ENCODE data around the gene CD200. TPM values are rescaled to one million over a fixed set of nuclear protein-coding genes. Genes with fewer than 3 reads are reported as not detected.

CD200 gene
- total and polyA plus RNA-seq, 12 donors = 1.3 to 20.7 (median 3.3) TPM; not detected in 1

- Histone ChIP-seq H3K9me3 (replicated peaks in 1 of 3) (no peaks in the 10 kb centered on the region), H3K4me1 (replicated peaks in 1 of 2) (no peaks in the 10 kb centered on the region), H3K4me3 (no peak overlapping the region), H3K27ac (no peak overlapping the region), H3K27me3 (no peaks in the 10 kb centered on the region), H3K36me3 (replicated peaks in 1 of 2) (no peaks in the 10 kb centered on the region)
- DNase-seq = no peak
- 77 to 87% (median 84%) methylated on average over 5 of the region's 5 CpGs for WGBS, 4 donors
- intact Hi-C loops (cut with DNase I) = no loop called here
- TF ChIP-seq CTCF (IDR thresholded peaks at IDR 0.05) (no peak), POLR2A (IDR thresholded peaks at IDR 0.05) (no peak)
These were observed 19.8 kb downstream of the CD200 start for GRCh38 chr3:112352720-112353119.

GRCh38 chr3:112353365-112353764 is 20.4 kb downstream of the CD200 start:
- Histone ChIP-seq H3K27ac (no peak overlapping the region), H3K27me3 (no peaks in the 10 kb centered on the region), H3K36me3 (replicated peaks in 1 of 2) (no peaks in the 10 kb centered on the region), H3K4me1 (replicated peaks in 1 of 2) (no peaks in the 10 kb centered on the region), H3K4me3 (no peak overlapping the region), H3K9me3 (replicated peaks in 1 of 3) (no peaks in the 10 kb centered on the region)
- TF ChIP-seq CTCF (IDR thresholded peaks at IDR 0.05) (no peak), POLR2A (IDR thresholded peaks at IDR 0.05) (no peak)
- intact Hi-C loops (cut with DNase I) = no loop called here
- 71 to 78% (median 72%) methylated on average over 3 of the region's 3 CpGs for WGBS, 4 donors
- DNase-seq = no peak

GRCh38 chr3:112354642-112355306 is 21.8 kb downstream of the CD200 start:
- Histone ChIP-seq H3K9me3 (replicated peaks in 1 of 3) (no peaks in the 10 kb centered on the region), H3K36me3 (replicated peaks in 1 of 2) (no peaks in the 10 kb centered on the region), H3K27ac (no peak overlapping the region), H3K4me3 (no peak overlapping the region), H3K4me1 (replicated peaks in 1 of 2) (no peaks in the 10 kb centered on the region), H3K27me3 (no peaks in the 10 kb centered on the region)
- intact Hi-C loops (cut with DNase I) = no loop called here
- TF ChIP-seq CTCF (IDR thresholded peaks at IDR 0.05) (no peak), POLR2A (IDR thresholded peaks at IDR 0.05) (no peak)
- DNase-seq = no peak
- 91 to 97% (median 92%) methylated on average over 2 of the region's 2 CpGs for WGBS, 4 donors

GRCh38 chr3:112355307-112355687 is 22.3 kb downstream of the CD200 start:
- H3K4me3 ChIP-seq = no peak overlapping the region
- H3K27me3 ChIP-seq = no peaks in the 10 kb centered on the region
- TF ChIP-seq POLR2A (IDR thresholded peaks at IDR 0.05) = no peak
- TF ChIP-seq CTCF (IDR thresholded peaks at IDR 0.05) = no peak
- WGBS, 4 donors = 70 to 77% (median 72%) methylated on average over 5 of the region's 5 CpGs
- H3K4me1 ChIP-seq (replicated peaks in 1 of 2) = no peaks in the 10 kb centered on the region
- no peak for DNase-seq
- no peaks in the 10 kb centered on the region for H3K9me3 ChIP-seq (replicated peaks in 1 of 3)
- H3K27ac ChIP-seq = no peak overlapping the region
- intact Hi-C loops (cut with DNase I) = no loop called here
- H3K36me3 ChIP-seq (replicated peaks in 1 of 2) = no peaks in the 10 kb centered on the region

Measured in adrenal gland (tissue), 12 donors.